ENCODE results near the gene MLLT1.

The MLLT1 gene

DNA sequence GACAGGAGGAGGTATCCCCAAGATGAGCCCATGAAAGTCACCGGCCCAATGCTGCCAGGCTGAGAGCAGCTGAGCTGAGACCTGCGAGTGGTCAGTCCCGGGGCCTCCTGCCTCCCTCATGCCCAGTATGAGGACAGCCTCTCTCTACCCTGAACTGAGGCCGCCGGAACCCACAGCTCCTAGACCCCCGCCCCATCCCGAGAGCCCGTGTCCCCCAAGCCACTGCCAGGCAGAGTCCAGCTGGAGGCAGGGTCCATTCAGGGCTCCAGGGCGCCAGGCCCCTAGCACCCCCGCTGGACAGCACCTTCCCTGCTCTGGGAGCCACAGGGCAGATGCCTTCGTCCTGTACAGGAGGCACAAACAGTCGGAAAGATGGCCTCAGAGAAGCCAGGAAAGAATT lies 38.7 kb downstream of the MLLT1 start:
- Mint-ChIP-seq H3K9me3 (peaks cover 0 to 3% of the 10 kb centered on the region in 2 donors), H3K36me3 (peaks cover 22 to 27% of the 10 kb centered on the region in 2 donors), H3K4me3 (no peak overlapping the region), H3K27me3 (no peaks in the 10 kb centered on the region), H3K27ac (no peak overlapping the region), H3K4me1 (peaks cover 30 to 42% of the 10 kb centered on the region in 2 donors)
- no peak for ATAC-seq (replicated peaks)
- no peak for DNase-seq

DNA sequence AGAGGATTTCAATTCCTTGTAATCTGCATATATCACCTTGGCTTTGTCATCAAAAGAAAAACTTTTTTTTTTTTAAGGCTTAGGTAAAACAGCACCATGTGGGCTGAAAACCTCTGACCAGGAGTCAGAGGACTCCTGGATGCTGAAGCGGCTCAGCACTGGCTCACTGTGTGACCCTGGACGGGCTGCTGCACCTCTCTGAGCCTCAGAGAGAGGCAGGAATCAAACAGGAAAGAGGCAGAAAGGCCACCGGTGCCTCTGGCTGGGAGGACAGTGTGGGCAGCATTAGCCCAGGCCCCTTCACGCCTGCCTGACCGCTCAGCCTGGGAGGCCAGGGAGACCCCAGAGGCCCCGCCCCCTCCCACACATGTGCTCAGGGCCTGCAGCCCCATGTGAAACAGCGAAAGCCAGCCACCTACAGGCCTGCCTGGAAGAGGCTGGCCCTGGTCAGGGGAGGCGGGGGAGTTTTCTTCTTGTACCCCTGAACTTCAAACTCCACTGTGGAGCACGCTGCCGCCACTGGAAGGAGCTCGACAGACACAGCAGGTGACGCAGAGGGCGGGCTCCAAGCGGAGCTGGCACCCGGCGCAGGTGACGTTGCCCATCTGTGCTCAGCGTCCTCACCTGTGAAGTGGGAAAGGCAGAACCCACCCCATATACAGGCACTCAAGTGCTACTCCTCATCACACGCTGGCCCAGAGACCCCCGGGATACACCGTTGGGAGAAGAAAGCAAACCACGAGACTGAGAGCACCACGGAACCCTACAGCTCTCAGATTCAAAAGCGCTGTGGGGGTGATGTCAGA lies 39.7 kb downstream of the MLLT1 start:
- no peak for ATAC-seq (replicated peaks)
- Mint-ChIP-seq H3K4me3 (no peak overlapping the region), H3K27ac (no peak overlapping the region), H3K27me3 (no peaks in the 10 kb centered on the region), H3K9me3 (no peaks in the 10 kb centered on the region), H3K4me1 (peaks cover 34 to 47% of the 10 kb centered on the region in 2 donors), H3K36me3 (peaks cover 17 to 26% of the 10 kb centered on the region in 2 donors)
- DNase-seq, result no peak

DNA sequence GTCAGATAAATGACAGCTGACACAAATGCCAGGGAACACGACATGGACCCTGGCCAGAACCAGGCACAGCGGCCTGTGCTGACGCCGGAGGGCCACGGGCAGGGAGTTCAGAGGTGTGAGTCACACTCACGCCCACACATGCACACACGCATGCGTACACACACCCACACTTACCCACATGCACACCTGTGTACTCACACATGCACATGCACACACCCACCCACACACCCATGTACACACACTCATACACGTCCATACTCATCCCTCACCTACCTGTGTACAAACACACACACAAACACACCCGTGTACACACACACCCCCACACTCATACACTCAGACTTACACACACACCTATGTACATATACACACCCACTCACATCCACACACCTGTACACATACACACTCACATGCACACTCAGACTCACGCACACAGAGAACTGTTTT lies 40.4 kb downstream of the MLLT1 start:
- no peaks in the 10 kb centered on the region for H3K27me3 Mint-ChIP-seq
- H3K4me3 Mint-ChIP-seq, result peak overlapping the region in 1 of 2 donors; percentile 2
- H3K36me3 Mint-ChIP-seq, result peaks cover 14 to 25% of the 10 kb centered on the region in 2 donors
- ATAC-seq (replicated peaks) (no peak), DNase-seq (no peak)
- H3K9me3 Mint-ChIP-seq, result no peaks in the 10 kb centered on the region
- H3K27ac Mint-ChIP-seq, result peak overlapping the region; percentile 2
- H3K4me1 Mint-ChIP-seq, result peaks cover 37 to 50% of the 10 kb centered on the region in 2 donors

DNA sequence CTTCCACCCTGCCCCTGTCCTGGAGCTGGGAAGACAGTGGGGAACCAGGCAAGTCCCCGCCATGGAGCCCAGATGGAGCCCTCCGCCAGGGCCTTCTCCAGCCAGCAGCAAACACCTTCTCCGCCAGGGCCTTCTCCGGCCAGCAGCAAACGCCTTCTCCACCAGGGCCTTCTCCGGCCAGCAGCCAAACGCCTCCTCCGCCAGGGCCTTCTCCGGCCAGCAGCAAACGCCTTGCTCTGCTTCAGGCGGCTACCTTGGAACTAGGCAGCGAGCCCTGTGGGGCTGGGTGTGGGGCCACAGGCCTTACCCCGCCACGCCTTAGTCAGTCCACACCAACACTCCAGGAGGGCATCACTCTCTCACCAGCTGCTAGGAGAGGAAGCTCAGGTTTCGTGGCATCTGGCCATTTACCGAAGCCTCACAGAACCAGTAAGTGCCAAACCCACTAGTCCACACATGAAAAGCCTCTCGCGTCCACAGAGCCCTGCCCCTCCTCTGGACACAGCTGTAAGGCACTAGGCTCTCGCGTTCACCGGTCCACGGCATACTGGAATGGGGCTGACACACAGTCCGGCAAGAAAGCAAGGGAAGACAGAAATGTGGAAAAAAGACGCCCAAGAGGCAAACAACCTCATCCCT lies 41.0 kb downstream of the MLLT1 start:
- DNase-seq (no peak), ATAC-seq (replicated peaks) (no peak)
- no peak overlapping the region for H3K4me3 Mint-ChIP-seq
- no peaks in the 10 kb centered on the region for H3K27me3 Mint-ChIP-seq
- H3K9me3 Mint-ChIP-seq, result no peaks in the 10 kb centered on the region
- H3K27ac Mint-ChIP-seq, result no peak overlapping the region
- peaks cover 34 to 50% of the 10 kb centered on the region in 2 donors for H3K4me1 Mint-ChIP-seq
- peaks cover 9 to 19% of the 10 kb centered on the region in 2 donors for H3K36me3 Mint-ChIP-seq

DNA sequence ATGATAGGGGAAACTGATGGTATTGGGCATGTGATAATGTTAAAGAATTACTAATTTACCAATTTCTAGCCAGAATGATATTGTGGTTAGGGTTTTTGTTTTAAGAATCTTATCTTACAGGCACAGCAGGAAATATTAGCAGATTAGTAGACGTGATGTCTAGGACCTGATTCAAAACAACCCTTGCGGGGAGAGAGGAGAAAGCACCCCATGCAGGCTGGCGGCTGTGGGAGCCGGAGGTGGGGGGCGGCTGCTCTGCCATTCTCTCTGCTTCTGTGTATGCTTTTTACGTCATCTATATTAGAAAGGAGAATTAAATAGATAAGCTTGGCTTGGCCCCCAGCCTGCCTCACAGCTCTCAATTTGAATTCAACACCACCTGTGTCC lies 41.5 kb downstream of the MLLT1 start:
- DNase-seq, result no peak
- Mint-ChIP-seq H3K9me3 (no peaks in the 10 kb centered on the region), H3K4me1 (peaks cover 35 to 50% of the 10 kb centered on the region in 2 donors), H3K36me3 (peaks cover 9 to 19% of the 10 kb centered on the region in 2 donors), H3K27ac (no peak overlapping the region), H3K27me3 (no peaks in the 10 kb centered on the region), H3K4me3 (no peak overlapping the region)
- ATAC-seq (replicated peaks), result no peak

DNA sequence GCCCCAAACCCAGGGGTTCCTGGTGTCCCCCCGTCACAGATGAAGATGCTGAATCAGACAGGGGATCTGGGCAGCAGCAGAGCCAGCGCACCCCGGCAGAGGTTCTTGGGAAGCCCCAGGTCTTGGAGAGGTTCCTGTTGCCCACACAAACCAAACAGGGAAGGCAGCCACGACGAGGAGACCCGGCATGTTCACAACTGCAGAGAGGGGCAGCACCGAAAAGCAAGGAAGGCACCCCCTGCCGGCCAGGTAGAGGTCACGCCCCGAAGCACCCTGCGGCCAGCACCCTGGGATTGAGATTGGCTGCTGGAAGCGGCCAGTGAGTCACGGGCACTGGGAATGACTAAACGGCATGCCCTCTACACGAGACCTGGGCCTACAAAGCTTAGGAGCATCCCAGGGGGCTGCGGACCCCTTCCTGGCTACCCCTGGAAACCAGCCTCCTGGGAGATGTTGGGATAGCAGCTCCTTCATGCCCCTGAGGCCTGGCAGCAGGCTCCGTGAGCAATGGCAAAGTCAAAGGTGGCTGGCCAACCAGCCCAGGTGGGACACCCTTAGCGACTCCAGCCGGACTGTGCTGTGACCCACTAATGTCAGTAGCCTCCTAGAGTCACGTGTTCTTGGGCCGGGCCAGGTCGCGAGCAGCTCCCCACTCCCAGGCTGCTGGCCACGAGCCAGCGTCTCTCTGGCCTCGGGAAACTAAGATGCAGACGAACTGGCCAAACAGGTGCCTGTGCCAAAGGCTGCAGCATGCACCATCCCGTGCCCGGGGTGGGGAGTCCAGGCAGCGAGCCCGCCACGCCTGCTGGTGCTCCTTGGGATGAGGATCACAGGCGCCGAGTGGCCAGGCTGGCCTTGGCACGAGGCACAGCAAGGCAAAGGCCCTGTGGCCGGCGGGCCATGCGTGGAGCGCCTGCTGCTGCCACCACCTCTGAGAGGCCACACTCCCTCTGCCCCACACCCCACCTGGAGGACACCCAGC lies 43.2 kb downstream of the MLLT1 start:
- Mint-ChIP-seq H3K4me3 (no peak overlapping the region), H3K27me3 (no peaks in the 10 kb centered on the region), H3K36me3 (peaks cover 9 to 25% of the 10 kb centered on the region in 2 donors), H3K27ac (no peak overlapping the region), H3K4me1 (peaks cover 37 to 60% of the 10 kb centered on the region in 2 donors), H3K9me3 (no peaks in the 10 kb centered on the region)
- DNase-seq (no peak), ATAC-seq (replicated peaks) (no peak)

DNA sequence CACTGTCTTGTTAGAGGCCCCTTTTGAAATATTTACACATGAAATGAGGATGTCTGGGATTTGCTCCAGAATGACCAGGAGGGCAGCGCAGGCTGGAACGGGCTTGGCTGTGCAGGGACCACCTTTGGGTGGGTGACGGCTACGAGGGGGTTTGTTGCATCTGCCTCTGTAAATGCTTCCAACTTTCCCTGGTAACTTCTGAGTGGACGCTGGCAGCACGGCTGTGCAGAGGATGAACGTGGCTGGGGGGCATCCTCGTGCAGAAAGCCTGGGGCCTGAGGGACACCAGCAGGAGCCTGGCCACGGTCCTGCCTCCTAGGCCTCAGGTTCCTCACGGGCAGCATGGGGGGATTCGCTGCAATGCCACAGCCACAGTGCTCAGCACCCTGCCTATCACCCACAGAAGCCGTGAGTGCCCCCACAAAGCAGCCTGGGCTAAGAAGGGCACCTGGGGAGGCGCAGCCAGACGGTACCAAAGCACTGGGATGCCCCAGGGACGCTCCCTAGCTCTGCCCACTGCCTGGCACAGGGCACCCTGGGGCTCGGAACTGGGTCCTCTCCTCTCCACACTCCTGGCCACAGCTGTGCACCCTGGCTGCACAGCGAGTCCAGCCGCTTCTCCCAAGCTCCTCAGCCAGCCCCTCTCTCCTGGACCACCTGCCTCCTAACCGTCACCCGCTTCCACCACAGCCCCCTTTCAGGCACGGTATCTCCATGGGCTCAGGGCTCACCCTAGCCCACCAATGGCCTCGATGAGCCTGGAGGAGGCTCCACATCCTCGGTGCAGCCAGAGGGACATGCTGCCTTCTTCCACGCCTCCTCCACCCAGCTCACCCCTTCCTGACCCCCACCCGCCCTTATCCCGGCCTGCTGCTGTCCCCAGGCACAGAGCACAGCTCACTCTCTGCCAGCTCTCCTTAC lies 44.5 kb downstream of the MLLT1 start:
- ATAC-seq (replicated peaks), result no peak
- H3K4me1 Mint-ChIP-seq, result peaks cover 35 to 62% of the 10 kb centered on the region in 2 donors
- no peaks in the 10 kb centered on the region for H3K27me3 Mint-ChIP-seq
- DNase-seq, result no peak
- H3K9me3 Mint-ChIP-seq, result no peaks in the 10 kb centered on the region
- H3K36me3 Mint-ChIP-seq, result peaks cover 15 to 29% of the 10 kb centered on the region in 2 donors
- H3K4me3 Mint-ChIP-seq, result no peak overlapping the region
- H3K27ac Mint-ChIP-seq, result peak overlapping the region; percentile 51

DNA sequence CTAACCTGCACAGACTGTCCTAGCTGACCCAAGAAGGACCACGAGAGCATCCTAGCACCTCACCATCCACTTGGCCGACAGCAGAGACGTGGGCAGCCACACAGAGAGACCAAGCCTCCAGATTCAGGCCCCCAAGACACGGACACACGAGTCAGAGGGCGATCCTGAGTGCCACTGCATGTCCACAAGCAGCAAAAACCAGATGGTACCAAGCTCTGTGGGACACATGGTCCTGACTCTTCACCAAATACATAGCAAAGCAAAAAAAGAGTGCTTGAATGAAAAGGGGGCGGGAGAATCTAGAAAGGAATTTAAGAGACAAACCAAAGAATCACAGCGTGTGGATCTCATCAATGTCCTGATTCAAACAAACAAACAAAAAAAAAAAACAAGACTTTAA lies 45.2 kb downstream of the MLLT1 start:
- Mint-ChIP-seq H3K36me3 (peaks cover 18 to 29% of the 10 kb centered on the region in 2 donors), H3K4me1 (peaks cover 33 to 56% of the 10 kb centered on the region in 2 donors), H3K4me3 (no peak overlapping the region), H3K27me3 (no peaks in the 10 kb centered on the region), H3K9me3 (no peaks in the 10 kb centered on the region), H3K27ac (peak overlapping the region; percentile 37)
- no peak for DNase-seq
- ATAC-seq (replicated peaks), result no peak

DNA sequence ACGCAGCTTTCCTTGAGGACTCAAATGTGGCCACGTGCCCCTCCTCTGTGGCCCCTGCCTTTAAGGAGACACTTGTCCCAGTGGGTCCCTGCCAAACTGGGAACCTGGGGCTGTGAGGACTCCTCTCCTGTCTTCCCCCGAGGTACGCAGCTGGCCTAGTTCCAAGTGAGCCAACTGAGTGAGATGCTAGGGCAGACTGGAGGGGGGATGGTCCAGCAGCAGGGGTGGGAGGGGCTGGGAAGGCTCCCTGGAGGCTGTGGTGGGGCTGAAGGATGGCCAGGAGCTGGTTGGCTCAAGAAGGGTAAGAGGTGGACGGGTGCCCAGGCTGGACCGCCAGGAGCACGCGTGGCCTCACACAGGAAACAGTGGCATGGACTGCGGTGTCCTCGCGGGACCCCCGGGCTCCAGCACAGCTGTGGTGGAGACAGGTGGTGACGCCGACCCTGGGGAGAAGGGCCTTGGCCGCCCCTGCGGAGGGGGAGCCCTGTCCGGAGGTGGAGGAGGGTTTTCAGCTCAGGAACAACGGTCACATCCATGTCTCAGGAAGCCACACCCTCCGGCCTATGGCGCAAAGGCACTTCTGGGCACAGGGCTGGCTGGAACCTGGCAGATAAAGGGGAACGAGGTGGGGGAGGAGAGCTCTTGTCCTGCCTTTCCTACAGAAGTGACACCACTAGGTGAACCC lies 45.8 kb downstream of the MLLT1 start:
- ATAC-seq (replicated peaks) (no peak), DNase-seq (no peak)
- peak overlapping the region; percentile 79 for H3K27ac Mint-ChIP-seq
- H3K4me3 Mint-ChIP-seq, result no peak overlapping the region
- no peaks in the 10 kb centered on the region for H3K27me3 Mint-ChIP-seq
- H3K4me1 Mint-ChIP-seq, result peaks cover 32 to 51% of the 10 kb centered on the region in 2 donors
- peaks cover 21 to 29% of the 10 kb centered on the region in 2 donors for H3K36me3 Mint-ChIP-seq
- H3K9me3 Mint-ChIP-seq, result no peaks in the 10 kb centered on the region

DNA sequence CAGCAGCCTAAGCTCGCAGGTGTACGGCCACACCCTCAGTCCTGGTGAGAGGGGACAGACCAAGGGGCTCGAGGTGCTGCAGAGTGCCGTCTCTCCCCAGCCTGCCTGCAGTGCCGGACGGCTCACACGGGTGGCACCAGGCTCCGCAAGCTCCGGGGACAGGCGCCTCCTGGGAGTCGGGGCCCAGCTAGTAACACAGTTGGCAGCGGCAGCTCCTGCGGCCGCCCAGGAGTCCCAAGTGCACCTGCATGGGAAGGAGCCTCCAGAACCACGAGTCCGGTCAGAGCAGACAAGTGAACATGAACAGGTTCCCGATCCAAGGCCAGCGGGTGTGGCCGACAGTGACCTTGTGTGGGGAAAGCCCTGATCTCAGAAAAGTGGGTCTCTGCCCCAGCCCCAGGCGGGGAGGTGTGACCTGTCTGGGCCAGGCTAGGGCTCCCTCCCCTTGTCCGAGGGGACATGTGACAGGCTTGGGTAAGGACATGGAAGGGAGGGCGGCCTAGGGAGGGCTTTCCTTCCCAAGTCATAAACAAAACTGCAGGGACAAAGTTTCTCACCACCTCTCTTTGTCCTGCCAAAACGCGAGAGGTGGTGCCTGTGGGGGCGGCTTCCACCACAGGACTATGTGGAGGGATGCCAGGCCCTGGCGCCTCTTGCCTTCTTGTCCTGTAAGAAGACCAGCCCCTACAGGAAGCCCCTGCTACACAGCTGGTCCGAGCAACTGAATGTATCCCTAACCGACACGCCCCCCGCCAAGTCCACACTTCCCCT lies 46.5 kb downstream of the MLLT1 start:
- ATAC-seq (replicated peaks) (no peak), DNase-seq (no peak)
- H3K4me1 Mint-ChIP-seq, result peaks cover 30 to 45% of the 10 kb centered on the region in 2 donors
- H3K27ac Mint-ChIP-seq, result peak overlapping the region; percentile 79
- H3K9me3 Mint-ChIP-seq, result no peaks in the 10 kb centered on the region
- no peaks in the 10 kb centered on the region for H3K27me3 Mint-ChIP-seq
- no peak overlapping the region for H3K4me3 Mint-ChIP-seq
- H3K36me3 Mint-ChIP-seq, result peaks cover 18 to 26% of the 10 kb centered on the region in 2 donors

DNA sequence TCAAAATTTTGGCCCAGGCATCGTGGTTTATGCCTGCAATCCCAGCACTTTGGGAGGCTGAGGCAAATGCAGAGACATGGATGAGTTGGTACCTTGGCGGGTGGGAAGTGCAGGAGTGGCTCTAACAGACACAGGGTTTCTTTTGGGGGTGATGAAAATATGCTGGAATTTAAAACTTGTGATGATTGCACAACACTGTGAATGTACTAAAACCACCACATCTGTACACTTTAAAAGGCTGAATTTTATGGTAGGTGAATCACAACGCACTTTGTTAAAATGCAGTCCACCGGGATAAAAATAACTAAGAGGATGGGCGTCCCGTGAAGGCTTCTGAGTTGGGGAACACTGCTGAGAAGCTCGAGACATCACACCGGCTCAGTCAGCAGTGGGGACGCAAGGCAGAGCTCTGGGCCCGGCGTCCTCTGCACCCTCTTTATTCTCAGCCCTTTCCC lies 47.1 kb downstream of the MLLT1 start:
- DNase-seq (no peak), ATAC-seq (replicated peaks) (no peak)
- H3K9me3 Mint-ChIP-seq, result no peaks in the 10 kb centered on the region
- H3K4me3 Mint-ChIP-seq, result no peak overlapping the region
- peak overlapping the region; percentile 37 for H3K27ac Mint-ChIP-seq
- peaks cover 19 to 26% of the 10 kb centered on the region in 2 donors for H3K36me3 Mint-ChIP-seq
- no peaks in the 10 kb centered on the region for H3K27me3 Mint-ChIP-seq
- peaks cover 32 to 45% of the 10 kb centered on the region in 2 donors for H3K4me1 Mint-ChIP-seq

DNA sequence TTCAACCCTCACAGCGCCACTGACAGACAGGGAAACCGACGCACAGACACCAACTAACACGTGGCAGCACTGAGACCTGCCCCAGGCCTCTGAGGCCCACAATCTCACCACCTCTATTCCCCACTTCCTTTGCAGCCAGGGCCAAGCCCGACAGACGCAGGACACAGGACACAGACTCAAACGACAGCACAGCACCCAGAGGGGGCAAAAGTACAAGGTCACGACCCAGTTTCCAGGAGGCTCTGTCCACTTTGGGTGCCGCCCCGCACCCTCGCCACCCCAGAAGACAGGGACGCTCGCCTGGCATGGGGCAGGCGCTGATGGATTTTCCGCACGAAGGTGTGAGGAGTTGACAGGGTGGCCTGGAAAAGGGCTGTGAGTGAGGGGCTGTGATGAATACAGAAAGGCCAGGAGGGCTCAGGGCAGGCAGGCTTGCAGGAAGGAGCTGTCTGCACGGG lies 48.8 kb downstream of the MLLT1 start:
- Mint-ChIP-seq H3K4me3 (no peak overlapping the region), H3K36me3 (peaks cover 23 to 41% of the 10 kb centered on the region in 2 donors), H3K27ac (no peak overlapping the region), H3K27me3 (no peaks in the 10 kb centered on the region), H3K4me1 (peaks cover 32 to 45% of the 10 kb centered on the region in 2 donors), H3K9me3 (no peaks in the 10 kb centered on the region)
- no peak for DNase-seq
- no peak for ATAC-seq (replicated peaks)
